Measurements from ENCODE around the gene LBR.

DNA sequence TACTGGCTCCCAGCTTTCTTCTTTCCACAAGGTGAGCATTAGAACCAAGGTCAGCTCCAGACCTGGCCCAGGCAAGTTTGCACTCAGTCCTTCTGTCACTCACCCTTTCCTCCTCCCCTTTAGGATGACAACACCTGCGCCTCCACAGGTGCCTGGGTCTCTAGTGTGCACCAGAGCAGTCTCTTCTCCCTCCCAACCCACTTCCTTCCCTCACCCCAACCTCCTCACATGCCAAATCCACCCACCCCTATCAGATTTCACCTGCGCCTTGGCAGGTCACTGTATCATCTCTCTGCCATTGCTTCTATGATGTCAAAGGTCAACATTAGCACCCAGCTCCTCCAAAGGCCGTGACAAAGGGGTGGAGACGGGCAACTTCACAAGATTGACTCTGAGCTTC lies 38.0 kb downstream of the LBR start:
- TF ChIP-seq, protein P1, sequence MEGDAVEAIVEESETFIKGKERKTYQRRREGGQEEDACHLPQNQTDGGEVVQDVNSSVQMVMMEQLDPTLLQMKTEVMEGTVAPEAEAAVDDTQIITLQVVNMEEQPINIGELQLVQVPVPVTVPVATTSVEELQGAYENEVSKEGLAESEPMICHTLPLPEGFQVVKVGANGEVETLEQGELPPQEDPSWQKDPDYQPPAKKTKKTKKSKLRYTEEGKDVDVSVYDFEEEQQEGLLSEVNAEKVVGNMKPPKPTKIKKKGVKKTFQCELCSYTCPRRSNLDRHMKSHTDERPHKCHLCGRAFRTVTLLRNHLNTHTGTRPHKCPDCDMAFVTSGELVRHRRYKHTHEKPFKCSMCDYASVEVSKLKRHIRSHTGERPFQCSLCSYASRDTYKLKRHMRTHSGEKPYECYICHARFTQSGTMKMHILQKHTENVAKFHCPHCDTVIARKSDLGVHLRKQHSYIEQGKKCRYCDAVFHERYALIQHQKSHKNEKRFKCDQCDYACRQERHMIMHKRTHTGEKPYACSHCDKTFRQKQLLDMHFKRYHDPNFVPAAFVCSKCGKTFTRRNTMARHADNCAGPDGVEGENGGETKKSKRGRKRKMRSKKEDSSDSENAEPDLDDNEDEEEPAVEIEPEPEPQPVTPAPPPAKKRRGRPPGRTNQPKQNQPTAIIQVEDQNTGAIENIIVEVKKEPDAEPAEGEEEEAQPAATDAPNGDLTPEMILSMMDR (IDR thresholded peaks at IDR 0.05): no peak
- TF ChIP-seq POLR2A (IDR thresholded peaks at IDR 0.05) (no peak), POLR2AphosphoS5 (IDR thresholded peaks at IDR 0.05; ENCODE audit: insufficient read depth in 1 of 2, low read depth in 1 of 2) (no peak)
